ENCODE results near the gene DNASE1L1.

- TF ChIP-seq, protein P1, sequence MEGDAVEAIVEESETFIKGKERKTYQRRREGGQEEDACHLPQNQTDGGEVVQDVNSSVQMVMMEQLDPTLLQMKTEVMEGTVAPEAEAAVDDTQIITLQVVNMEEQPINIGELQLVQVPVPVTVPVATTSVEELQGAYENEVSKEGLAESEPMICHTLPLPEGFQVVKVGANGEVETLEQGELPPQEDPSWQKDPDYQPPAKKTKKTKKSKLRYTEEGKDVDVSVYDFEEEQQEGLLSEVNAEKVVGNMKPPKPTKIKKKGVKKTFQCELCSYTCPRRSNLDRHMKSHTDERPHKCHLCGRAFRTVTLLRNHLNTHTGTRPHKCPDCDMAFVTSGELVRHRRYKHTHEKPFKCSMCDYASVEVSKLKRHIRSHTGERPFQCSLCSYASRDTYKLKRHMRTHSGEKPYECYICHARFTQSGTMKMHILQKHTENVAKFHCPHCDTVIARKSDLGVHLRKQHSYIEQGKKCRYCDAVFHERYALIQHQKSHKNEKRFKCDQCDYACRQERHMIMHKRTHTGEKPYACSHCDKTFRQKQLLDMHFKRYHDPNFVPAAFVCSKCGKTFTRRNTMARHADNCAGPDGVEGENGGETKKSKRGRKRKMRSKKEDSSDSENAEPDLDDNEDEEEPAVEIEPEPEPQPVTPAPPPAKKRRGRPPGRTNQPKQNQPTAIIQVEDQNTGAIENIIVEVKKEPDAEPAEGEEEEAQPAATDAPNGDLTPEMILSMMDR (conservative IDR thresholded peaks at IDR 0.05; ENCODE audit: low read depth, low read length), result no peak
- TF ChIP-seq EZH2 (IDR thresholded peaks at IDR 0.05; ENCODE audit: low read length, unreplicated experiment) (no peak), EZH2phosphoT487 (IDR thresholded peaks at IDR 0.05; ENCODE audit: borderline replicate concordance, low read length) (no peak)
Measured at GRCh38 chrX:154448484-154448883, 39.4 kb upstream of the DNASE1L1 start.
